Adipocyte (in vitro differentiated cells): Measurements from ENCODE around the gene TMEM11.

ENCODE experiments used
- DNase-seq: peaks from one replicate; pipeline ENCODE4 v3.0.0-alpha.2; 2015; ENCODE audit warnings: low read depth
- H3K27me3 ChIP-seq: replicated peaks from 2 replicates; pipeline ENCODE4 v1.7.0; 2013; ENCODE audit warnings: mild to moderate bottlenecking, low read length, moderate library complexity; ENCODE audit not compliant: control insufficient read depth, insufficient read depth
- H3K36me3 ChIP-seq: 2 replicates; pipeline ENCODE4 v1.7.0; 2013; ENCODE audit warnings: low read length, mild to moderate bottlenecking, moderate library complexity; ENCODE audit not compliant: control insufficient read depth, insufficient read depth, severe bottlenecking
- H3K4me1 ChIP-seq: 2 replicates; pipeline ENCODE4 v1.7.0; 2013; ENCODE audit warnings: mild to moderate bottlenecking, low read length, moderate library complexity; ENCODE audit not compliant: control insufficient read depth, insufficient read depth
- H3K4me3 ChIP-seq: 2 replicates; pipeline ENCODE4 v1.7.0; 2013; ENCODE audit warnings: mild to moderate bottlenecking, low read length, moderate library complexity
- H3K9ac ChIP-seq: 2 replicates; pipeline ENCODE4 v1.7.0; 2013; ENCODE audit warnings: mild to moderate bottlenecking, low read length, moderate library complexity
- H3K9me3 ChIP-seq: 2 replicates; pipeline ENCODE4 v1.7.0; 2013; ENCODE audit warnings: mild to moderate bottlenecking, low read length, moderate library complexity; ENCODE audit not compliant: control insufficient read depth

TMEM11 gene

GRCh38 chr17:21165922-21166594, 47.9 kb downstream of the TMEM11 start:
- no peak for DNase-seq
- H3K9ac ChIP-seq = peak overlapping the region; percentile 92
- peaks cover 94% of the 10 kb centered on the region for H3K4me1 ChIP-seq
- no peaks in the 10 kb centered on the region for H3K9me3 ChIP-seq
- no peaks in the 10 kb centered on the region for H3K36me3 ChIP-seq
- H3K27me3 ChIP-seq = no peaks in the 10 kb centered on the region
- peak overlapping the region; percentile 71 for H3K4me3 ChIP-seq

GRCh38 chr17:21164620-21165019, 49.3 kb downstream of the TMEM11 start:
- DNase-seq = no peak
- Histone ChIP-seq H3K9ac (peak overlapping the region; percentile 92), H3K36me3 (no peaks in the 10 kb centered on the region), H3K9me3 (no peaks in the 10 kb centered on the region), H3K27me3 (no peaks in the 10 kb centered on the region), H3K4me3 (no peak overlapping the region), H3K4me1 (peaks cover 88% of the 10 kb centered on the region)

GRCh38 chr17:21164216-21164615, 49.7 kb downstream of the TMEM11 start:
- Histone ChIP-seq H3K36me3 (no peaks in the 10 kb centered on the region), H3K4me1 (peaks cover 84% of the 10 kb centered on the region), H3K9ac (peak overlapping the region; percentile 92), H3K27me3 (no peaks in the 10 kb centered on the region), H3K4me3 (no peak overlapping the region), H3K9me3 (no peaks in the 10 kb centered on the region)
- no peak for DNase-seq

DNA sequence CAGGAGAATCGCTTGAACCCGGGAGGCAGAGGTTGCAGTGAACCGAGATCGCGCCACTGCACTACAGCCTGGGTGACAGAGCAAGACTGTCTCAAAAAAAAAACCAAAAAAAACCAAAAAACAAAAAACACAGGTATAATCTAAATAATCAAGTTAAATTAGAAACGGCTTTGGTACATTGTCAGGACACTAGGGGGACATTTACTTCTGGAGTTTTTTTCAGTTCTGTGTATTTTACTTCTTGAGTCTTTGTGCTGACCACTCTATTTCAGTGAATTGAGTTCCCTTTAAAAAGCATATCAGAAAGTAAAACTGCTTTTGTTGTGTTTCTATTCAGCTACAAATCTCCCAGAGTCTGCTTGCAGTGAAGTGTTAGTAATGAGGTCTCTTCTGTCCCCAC, 50.9 kb downstream of the TMEM11 start:
- Histone ChIP-seq H3K9ac (peak overlapping the region; percentile 92), H3K9me3 (no peaks in the 10 kb centered on the region), H3K4me1 (peaks cover 75% of the 10 kb centered on the region), H3K27me3 (no peaks in the 10 kb centered on the region), H3K36me3 (no peaks in the 10 kb centered on the region), H3K4me3 (no peak overlapping the region)
- no peak for DNase-seq

GRCh38 chr17:21162394-21162775, 51.6 kb downstream of the TMEM11 start:
- Histone ChIP-seq H3K9ac (peak overlapping the region; percentile 92), H3K27me3 (no peaks in the 10 kb centered on the region), H3K4me1 (peaks cover 67% of the 10 kb centered on the region), H3K4me3 (peak overlapping the region; percentile 20), H3K9me3 (no peaks in the 10 kb centered on the region), H3K36me3 (no peaks in the 10 kb centered on the region)
- DNase-seq = no peak

DNA sequence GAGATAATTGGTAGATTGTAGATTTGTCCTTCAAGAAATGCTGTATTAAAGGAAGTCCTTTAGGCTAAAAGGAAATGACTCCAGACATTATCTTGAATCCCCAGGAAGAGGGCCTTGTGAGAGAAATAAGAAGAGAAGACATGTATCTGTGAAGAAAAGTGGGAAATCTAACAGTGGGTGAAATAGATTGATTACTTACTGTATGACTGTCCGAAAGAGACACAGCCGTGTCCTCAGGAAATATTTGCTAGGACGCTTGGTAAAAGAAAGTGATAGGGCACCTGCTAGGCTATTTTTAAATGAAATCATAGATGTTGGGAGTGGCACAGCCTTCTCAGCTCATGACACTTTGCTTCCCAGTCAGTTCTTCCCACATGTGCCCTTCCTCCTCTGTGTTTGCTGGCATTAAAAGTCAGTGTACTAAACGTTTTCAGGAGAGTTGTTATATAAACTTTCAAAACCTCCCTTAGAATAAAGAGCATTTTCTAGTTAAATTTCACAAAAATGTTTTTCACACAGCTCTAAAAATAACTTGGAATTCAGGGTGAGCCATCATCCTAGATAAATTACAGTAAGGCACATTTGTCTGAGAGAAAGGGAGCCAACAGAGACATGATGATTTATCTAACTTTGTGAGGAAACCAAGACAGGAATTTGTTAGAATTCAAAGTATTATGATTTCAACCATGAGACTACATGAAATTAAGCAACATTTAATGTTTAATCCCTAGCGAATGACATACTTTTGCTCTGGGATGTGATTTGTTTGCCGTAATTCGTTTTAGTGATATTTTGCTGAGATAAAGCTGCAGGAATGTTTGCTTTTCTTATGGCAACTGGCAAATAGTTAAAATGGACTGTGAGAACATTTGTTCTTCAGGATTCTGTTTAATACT, 52.2 kb downstream of the TMEM11 start:
- Histone ChIP-seq H3K36me3 (no peaks in the 10 kb centered on the region), H3K9ac (peak overlapping the region; percentile 92), H3K27me3 (no peaks in the 10 kb centered on the region), H3K9me3 (no peaks in the 10 kb centered on the region), H3K4me1 (peaks cover 61% of the 10 kb centered on the region), H3K4me3 (peak overlapping the region; percentile 61)
- DNase-seq = peak; percentile 55

DNA sequence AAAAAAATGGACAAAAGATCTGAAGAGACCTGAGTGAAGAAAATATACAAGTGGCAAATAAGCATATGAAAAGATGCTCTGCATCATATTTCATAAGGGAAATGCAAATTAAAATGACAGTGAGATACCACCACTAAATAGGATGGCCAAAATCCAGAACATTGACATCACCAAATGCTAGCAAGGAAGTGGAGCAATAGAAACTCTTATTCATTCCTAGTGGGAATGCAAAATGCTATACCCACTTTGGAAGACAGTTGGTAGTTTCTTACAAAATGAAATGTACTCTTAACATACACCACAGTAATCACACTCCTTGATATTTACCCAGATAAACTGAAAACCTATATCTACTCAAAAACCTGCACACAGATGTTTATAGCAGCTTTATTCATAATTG, 53.6 kb downstream of the TMEM11 start:
- H3K36me3 ChIP-seq = no peaks in the 10 kb centered on the region
- peaks cover 48% of the 10 kb centered on the region for H3K4me1 ChIP-seq
- no peak overlapping the region for H3K9ac ChIP-seq
- peaks cover 2% of the 10 kb centered on the region for H3K9me3 ChIP-seq
- H3K4me3 ChIP-seq = no peak overlapping the region
- no peaks in the 10 kb centered on the region for H3K27me3 ChIP-seq
- DNase-seq = no peak

- no peaks in the 10 kb centered on the region for H3K27me3 ChIP-seq
- DNase-seq = no peak
- no peaks in the 10 kb centered on the region for H3K36me3 ChIP-seq
These were observed 56.2 kb downstream of the TMEM11 start for GRCh38 chr17:21157586-21158370.

GRCh38 chr17:21152731-21153130, 61.2 kb downstream of the TMEM11 start:
- no peak for DNase-seq
- H3K4me1 ChIP-seq = peaks cover under 1% of the 10 kb centered on the region
- no peak overlapping the region for H3K4me3 ChIP-seq
- no peak overlapping the region for H3K9ac ChIP-seq
- no peaks in the 10 kb centered on the region for H3K36me3 ChIP-seq
- no peaks in the 10 kb centered on the region for H3K27me3 ChIP-seq
- H3K9me3 ChIP-seq = peaks cover 3% of the 10 kb centered on the region

More at GRCh38 chr17:21157586-21158370, 56.2 kb downstream of the TMEM11 start:
- Histone ChIP-seq H3K9ac (no peak overlapping the region), H3K9me3 (peaks cover 3% of the 10 kb centered on the region), H3K4me1 (peaks cover 22% of the 10 kb centered on the region), H3K4me3 (no peak overlapping the region)

DNA sequence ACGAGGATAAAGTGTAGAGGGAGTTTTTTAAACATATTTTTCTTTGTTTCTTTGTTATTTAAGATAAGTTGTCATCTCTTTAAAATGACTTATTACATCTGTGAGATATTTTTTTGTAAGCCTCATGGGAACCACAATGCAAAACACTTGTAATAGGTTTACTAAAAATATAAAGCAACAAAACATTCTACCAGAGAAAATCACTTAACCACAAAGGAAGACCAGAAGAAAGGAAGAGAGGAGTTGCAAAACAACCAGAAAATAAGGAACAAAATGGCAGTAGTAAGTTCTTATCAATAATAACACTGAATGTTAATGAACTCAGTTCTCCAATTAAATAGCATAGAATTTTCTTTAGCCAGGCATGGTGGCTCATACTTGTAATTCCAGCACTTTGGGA, 64.3 kb downstream of the TMEM11 start:
- H3K36me3 ChIP-seq = no peaks in the 10 kb centered on the region
- H3K4me3 ChIP-seq = no peak overlapping the region
- H3K27me3 ChIP-seq = no peaks in the 10 kb centered on the region
- H3K4me1 ChIP-seq = peaks cover 18% of the 10 kb centered on the region
- DNase-seq = no peak
- H3K9ac ChIP-seq = no peak overlapping the region
- no peaks in the 10 kb centered on the region for H3K9me3 ChIP-seq
